ENCODE measurements around the gene FNDC5.

DNA sequence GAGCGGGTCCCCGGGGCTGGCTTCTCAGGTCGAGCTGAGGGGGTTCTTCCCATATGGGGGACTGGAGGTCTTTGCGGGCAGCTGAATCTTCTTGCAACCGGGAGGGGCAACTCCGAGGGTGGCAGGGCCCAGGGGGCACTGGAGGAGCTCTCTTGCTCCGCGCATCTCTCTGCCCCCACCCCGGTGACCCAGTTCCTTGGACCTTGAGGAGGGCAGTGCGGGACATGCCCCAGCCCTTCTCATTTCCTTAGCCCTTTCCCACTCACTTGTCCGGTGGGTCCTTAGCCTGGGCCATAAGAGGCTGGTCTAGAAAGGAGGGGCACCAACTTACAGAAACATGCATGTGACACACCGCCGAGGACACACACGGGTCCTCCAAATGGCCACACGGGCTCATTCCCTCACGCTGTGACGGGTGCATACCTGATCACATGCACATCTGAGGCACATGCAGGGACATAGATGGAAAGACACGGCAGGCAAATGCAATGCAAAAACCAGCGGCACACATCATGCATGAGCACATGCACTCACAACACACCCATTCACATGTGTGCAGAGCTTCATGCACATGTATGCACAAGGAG is 16.2 kb upstream of the FNDC5 start:
- TF ChIP-seq CTCF (IDR thresholded peaks at IDR 0.05; ENCODE audit: low read depth, low read length, missing input control) (no peak), FOXA1 (IDR thresholded peaks at IDR 0.05) (no peak), SP1 (IDR thresholded peaks at IDR 0.05) (no peak), YY1 (IDR thresholded peaks at IDR 0.05) (no peak), TAF1 (conservative IDR thresholded peaks at IDR 0.05) (no peak), JUND (IDR thresholded peaks at IDR 0.05) (no peak), RAD21 (IDR thresholded peaks at IDR 0.05) (no peak), EGR1 (IDR thresholded peaks at IDR 0.05; ENCODE audit: low read depth in 2 of 2) (no peak), NR2F2 (IDR thresholded peaks at IDR 0.05) (no peak), REST (IDR thresholded peaks at IDR 0.05) (peak; percentile 7)
- TF ChIP-seq, protein P1, sequence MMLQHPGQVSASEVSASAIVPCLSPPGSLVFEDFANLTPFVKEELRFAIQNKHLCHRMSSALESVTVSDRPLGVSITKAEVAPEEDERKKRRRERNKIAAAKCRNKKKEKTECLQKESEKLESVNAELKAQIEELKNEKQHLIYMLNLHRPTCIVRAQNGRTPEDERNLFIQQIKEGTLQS (IDR thresholded peaks at IDR 0.05): no peak
- TF ChIP-seq, protein P2, sequence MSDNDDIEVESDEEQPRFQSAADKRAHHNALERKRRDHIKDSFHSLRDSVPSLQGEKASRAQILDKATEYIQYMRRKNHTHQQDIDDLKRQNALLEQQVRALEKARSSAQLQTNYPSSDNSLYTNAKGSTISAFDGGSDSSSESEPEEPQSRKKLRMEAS (IDR thresholded peaks at IDR 0.05): no peak
- TF ChIP-seq, protein P3, sequence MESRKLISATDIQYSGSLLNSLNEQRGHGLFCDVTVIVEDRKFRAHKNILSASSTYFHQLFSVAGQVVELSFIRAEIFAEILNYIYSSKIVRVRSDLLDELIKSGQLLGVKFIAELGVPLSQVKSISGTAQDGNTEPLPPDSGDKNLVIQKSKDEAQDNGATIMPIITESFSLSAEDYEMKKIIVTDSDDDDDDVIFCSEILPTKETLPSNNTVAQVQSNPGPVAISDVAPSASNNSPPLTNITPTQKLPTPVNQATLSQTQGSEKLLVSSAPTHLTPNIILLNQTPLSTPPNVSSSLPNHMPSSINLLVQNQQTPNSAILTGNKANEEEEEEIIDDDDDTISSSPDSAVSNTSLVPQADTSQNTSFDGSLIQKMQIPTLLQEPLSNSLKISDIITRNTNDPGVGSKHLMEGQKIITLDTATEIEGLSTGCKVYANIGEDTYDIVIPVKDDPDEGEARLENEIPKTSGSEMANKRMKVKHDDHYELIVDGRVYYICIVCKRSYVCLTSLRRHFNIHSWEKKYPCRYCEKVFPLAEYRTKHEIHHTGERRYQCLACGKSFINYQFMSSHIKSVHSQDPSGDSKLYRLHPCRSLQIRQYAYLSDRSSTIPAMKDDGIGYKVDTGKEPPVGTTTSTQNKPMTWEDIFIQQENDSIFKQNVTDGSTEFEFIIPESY (IDR thresholded peaks at IDR 0.05): no peak
